HG02852 (cell line): Measurements from ENCODE around the gene IFI27L1.
A peak's percentile ranks its signal among the peaks of the same experiment; 100 is the strongest.

Experiments
- ATAC-seq: cut with Tn5 transposase; IDR thresholded peaks from one replicate; pipeline ENCODE4 v1.9.1; 2021; ENCODE audit warnings: mild to moderate bottlenecking, moderate library complexity; ENCODE audit not compliant: unreplicated experiment

Gene IFI27L1

DNA sequence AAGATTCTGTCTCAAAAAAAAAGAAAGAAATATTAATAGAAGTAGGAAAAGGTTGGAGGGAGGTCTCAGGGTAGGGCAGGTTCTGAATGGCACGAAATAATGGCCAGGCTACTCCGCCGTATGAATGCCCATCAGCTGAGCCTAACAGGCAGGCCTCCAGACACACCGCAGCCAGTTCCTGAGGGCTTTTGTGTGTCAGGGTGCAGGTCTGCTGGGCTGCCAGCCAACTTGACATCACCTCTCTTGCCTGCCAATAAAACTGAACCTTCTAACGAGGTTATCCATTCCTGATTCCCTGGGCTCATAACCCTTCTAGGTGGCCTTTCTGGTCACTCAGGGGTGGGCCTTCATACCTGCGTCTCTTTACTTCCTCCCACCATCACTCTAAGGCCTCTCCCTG lies 32.4 kb downstream of the IFI27L1 start:
- no peak for ATAC-seq

GRCh38 chr14:94113908-94114588 lies 32.9 kb downstream of the IFI27L1 start:
- no peak for ATAC-seq

- no peak for ATAC-seq
Measured at GRCh38 chr14:94114589-94115057, 33.5 kb downstream of the IFI27L1 start.

- no peak for ATAC-seq
Measured at GRCh38 chr14:94115058-94115591, 34.0 kb downstream of the IFI27L1 start.

GRCh38 chr14:94115631-94116030 lies 34.5 kb downstream of the IFI27L1 start:
- ATAC-seq = no peak

GRCh38 chr14:94116701-94117100 lies 35.6 kb downstream of the IFI27L1 start:
- ATAC-seq = no peak

- no peak for ATAC-seq
Measured at GRCh38 chr14:94117856-94118255, 36.7 kb downstream of the IFI27L1 start.

- no peak for ATAC-seq
Measured at GRCh38 chr14:94119071-94119470, 38.0 kb downstream of the IFI27L1 start.

GRCh38 chr14:94120667-94121340 lies 39.7 kb downstream of the IFI27L1 start:
- ATAC-seq = no peak

DNA sequence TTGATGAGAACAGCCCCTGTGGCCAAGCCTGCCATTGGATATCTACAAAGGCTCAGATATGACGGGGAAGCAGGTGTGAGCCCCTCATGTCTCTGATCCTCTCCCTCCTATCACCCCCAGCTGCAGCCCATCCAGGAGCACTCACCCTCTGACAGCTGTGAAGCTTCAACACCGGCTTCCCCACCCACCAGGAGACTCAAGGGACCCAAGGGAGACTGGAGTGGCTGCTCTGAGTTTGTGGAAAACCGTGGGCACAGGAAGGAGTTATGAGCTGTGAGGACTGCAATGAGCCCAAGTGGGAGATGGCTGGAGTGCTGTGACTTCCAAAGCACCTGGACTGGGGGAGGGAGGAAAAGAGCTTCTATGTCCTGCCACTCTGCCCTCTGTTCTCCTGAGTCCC lies 40.4 kb downstream of the IFI27L1 start:
- no peak for ATAC-seq

- ATAC-seq = no peak
Measured at GRCh38 chr14:94122438-94122837, 41.3 kb downstream of the IFI27L1 start.

- ATAC-seq = no peak
Measured at GRCh38 chr14:94123296-94123695, 42.2 kb downstream of the IFI27L1 start.

DNA sequence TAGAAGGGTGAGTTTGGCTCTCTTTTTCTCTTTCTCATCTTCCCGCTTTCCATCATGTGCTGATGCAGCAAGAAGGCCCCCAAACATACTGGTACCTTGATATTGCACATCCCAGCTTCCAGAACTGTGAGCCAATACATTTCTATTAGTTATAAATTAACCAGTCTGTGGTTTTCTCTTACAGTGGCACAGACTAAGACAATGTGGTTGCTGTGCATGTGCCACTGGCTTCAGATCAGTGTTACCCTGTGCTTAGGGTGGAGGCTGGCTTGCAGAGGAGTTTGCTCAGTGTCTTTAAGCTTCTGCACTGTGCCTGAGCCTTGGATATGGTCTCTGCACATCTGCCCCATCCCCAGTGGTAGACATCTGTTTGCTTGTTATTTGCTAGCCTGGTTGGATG lies 42.8 kb downstream of the IFI27L1 start:
- ATAC-seq = no peak

DNA sequence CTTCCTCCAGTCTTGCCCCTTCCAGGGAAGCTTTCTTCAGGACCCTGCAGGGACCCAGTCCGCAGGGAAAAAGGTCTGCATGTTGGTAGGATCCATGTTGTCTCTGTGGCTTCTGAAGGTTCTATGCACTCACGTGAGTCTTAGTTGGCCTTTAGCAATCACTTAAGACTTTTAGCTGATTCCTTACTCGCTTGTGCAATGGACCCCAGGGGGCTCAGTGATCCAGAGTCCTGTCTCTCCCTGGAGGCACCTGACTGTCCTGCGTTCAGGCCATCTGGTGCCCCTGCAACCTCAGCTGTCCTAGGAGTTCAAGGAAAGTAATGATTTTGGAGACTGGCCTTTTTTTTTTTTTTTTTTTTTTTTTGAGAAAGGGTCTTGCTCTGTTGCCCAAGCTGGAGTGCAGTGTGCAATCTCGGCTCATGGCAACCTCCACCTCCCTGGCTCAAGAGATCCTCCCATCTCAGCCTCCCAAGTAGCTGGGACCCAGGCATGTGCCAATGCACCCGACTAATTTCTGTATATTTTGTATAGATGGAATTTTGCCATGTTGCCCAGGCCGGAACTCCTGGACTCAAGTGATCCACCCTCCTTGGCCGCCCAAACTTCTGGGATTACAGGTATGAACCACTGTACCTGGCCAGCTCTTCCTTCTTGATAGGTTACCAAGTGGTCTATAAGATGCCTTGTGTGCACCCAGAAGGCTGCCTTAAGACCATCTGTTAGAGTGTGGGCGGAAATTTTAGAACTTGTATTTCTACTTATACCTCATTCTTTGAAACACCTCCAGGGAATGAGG lies 43.7 kb downstream of the IFI27L1 start:
- no peak for ATAC-seq

DNA sequence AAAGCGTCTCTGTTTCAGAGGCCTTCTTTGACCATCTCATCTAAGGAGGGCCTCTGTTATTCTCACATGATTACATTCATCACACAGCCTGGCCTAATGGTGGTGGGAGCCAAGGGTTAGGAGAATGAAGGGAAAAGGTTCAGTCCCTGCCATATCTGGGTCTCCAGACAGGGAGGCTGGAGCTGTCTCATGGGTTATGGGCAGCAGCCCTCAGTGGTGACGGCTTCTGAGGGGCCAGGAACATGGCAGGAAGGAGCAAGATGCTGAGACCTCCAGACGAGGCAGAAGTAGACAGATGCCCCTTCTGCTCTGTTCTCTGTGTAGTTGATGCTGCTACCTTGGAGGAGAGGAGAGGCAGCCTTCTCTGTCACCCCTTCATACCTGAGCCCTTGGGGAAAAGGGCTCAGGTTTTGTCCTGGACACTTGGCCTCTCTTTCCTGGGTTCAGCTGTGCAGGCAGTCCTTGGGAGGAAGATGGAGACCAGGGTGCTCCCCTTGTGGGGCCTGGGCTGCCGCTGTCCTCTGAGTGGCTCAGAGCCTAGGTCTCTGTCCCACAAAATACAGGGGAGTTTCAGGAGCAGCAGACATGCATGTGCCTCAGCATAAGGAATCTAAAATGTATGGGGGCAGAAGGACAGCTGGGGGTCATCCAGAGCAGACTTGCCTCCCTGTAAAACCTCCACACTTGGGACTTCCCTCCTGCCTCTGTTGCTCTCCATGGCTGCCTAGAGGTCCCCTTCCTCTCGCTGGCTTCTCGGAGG lies 44.7 kb downstream of the IFI27L1 start:
- ATAC-seq = no peak

DNA sequence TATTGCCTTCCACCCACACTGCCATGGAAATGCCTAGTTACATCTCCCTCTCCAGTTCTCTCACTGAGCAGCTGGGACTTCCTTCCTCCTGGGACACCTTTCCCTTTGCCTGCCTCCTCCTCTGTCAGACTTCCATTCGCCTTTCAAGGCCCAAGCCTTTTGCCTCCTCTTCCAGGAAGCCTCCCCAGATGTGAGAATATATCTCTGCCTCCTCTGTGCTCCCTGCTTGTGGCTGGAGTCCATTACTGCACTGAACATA lies 45.2 kb downstream of the IFI27L1 start:
- no peak for ATAC-seq

DNA sequence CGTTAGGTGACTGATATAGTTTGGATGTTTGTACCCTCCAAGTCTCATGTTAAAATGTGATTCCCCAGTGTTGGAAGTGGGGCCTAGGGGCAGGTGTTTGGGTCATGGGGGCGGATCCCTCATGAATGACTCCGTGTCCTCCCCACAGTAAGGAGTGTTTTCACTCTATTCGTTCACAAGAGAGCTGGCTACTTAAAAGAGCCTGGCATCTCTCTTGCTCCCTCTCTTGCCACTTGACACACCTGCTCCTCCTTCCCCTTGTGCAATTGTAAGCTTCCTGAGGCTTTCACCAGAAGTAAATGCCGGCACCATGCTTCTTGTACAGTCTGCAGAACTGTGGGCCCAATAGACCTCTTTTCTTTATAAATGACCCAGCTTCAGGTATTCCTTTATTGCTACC lies 45.7 kb downstream of the IFI27L1 start:
- no peak for ATAC-seq

GRCh38 chr14:94127330-94127729 lies 46.2 kb downstream of the IFI27L1 start:
- no peak for ATAC-seq

GRCh38 chr14:94128216-94128839 lies 47.2 kb downstream of the IFI27L1 start:
- ATAC-seq = no peak

DNA sequence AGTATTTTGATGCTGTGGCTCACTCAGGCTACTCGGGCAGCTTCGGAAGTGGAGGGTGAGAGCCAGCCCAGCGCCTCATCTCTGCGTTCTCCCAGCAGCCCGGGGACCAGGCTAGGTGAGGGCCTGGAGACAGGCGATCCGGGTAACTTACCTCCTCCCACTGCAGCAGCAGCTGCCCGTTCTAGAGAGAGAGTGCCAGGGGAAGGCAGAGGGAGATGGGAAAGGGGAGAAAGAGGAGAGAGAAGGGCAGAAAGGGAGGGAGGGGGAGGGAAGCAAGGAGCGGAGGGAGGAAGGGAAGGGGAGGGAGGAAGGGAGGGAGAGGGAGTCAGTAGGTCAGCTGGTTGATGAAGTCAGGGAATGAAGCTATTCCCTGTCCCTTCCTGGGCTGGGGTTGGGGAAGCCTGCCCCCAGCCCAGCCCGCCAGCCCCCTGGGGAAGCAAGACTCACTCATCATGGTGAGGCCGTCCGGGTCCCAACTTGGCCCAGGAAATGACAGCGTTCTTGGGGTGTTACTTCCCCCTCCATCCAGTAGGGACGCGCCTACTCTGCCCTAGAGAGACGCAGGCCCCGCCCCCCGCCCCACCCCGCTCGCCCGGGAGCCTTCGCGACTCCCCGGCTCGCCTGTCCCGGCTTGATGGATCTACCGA lies 48.1 kb downstream of the IFI27L1 start, which contains the start of gene IFI27L2:
Gene IFI27L2, minus strand, starts transcription at position 494 of the 647 bp plus-strand sequence. Its CDS starts 40 bp downstream, at position 454.
- ATAC-seq = peak; percentile 92
